DMS53 (cell line): ENCODE results near the gene KCNJ1.

Experiments
- DNase-seq: peaks from one replicate; lab custom pipeline; 2025; lab: John Stamatoyannopoulos, UW

The KCNJ1 gene

DNA sequence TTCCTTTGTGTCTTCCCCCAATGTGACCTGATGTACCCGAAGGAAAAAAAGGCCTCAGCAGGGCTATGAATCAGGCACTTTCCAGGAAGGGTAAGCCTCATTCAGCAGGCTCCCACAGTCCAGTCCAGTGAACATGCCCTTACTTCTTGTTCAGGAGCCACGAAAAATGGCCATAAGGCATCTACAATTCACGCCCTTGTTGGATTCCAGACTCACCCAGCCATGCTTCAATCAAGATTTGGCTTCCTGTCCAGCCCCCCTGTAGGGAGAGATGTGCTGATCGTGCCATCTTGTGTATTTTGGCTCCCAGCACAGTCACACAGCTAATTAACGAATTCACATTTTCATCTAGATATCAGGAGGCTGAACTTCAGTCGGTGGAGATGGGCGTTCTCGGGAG lies 14.1 kb upstream of the KCNJ1 start:
- no peak for DNase-seq

DNA sequence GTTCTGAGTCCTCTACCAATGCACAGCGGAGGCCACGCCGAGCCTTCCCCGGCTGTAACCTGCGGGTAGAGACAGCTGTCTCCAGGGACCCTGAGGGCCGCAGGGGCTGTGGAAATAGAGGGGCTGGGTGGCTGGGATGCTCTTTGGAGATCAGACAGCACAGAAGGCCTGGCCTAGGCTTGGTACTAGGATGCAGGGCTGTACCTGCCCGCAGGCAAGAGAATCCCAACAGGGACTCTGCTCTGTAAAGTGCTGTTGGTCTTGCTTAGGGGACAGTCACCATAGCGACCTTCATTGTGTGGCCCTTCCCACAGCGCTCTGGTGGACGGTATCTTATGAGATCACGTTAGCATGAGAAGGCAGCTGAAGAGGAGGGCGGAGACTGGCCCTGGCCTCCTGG lies 12.7 kb upstream of the KCNJ1 start:
- DNase-seq, result no peak

DNA sequence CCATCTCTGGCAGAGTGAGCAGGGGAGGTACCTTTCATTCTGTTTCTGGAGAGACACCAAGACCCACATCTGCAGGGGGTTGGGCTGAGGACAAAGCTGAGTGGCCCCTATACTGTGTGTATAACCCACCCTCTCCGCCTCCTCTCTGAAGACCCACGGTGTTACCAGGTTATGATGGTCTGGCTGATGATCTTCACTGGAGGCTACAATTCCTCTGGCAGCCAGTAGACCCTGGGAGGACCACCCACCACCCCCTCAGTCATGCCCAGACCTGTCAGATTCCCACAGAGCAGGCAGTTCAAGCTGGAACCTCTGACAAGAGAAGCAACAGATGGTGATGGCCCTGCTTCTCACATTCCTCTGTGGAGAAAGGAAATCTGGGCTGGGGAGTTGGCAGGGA lies 11.4 kb upstream of the KCNJ1 start:
- no peak for DNase-seq

DNA sequence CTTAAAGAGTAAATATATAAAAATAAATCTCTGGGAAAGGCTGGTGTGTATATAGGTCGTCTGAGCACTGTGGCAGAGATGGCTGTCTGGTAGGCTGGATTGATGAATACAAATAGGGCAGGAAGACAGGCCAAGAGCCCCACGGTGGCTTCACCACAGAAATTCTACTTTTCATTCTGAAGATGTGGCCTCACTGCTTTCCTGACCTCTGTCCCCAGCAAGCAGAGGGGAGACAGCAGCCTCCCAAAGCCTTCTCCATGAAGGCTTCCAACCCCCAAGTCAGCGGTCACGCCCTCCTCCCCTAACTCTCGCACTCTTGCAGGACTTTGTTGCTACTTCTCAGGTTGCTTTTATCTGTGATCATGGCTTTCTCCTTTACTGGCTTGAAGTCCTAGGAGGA lies 10.6 kb upstream of the KCNJ1 start:
- DNase-seq, result no peak

DNA sequence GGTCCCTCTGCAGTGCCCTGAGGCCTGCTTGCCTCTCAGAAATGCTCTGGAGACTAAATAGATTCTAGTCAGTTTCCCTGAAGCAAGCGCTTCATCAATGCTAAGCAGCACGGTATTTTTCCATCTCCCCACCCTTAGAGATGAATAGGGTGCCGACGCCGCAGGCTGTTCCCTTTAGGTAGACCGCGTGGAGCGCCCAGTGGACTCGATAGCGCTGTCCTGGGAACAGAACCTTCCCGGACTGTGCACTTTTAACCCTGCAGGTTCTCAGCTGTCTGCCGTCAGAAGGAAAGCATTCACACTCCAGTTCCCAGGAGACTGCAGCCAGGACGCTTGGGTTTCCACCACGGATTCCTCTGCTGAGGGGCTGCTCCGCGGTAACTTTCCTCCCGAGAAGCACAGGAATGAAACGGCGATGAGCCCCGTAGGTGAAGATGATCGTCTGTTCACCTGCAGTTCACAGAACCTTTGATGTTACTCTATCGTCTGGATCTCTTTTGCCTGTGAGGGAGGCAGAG lies 9.1 kb upstream of the KCNJ1 start:
- no peak for DNase-seq

DNA sequence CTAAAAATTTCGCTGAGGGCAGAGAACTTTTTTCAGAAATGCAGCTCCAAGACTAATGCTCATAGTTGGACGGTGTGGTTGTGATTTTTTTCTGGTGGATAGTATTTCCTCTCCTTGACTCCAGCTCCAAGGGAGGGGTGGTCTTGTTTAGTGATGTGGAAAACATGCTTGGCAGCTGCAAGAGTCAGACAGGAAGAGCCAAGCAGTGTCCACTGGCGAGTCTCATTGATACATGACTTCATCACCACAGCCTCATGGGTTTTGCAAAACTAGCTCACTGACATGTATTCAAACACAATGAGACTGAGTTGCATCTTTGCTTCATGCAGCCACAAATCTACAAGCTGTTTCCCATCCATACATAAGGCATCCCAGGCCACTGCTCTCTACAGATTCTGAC lies 7.3 kb upstream of the KCNJ1 start:
- DNase-seq, result no peak

DNA sequence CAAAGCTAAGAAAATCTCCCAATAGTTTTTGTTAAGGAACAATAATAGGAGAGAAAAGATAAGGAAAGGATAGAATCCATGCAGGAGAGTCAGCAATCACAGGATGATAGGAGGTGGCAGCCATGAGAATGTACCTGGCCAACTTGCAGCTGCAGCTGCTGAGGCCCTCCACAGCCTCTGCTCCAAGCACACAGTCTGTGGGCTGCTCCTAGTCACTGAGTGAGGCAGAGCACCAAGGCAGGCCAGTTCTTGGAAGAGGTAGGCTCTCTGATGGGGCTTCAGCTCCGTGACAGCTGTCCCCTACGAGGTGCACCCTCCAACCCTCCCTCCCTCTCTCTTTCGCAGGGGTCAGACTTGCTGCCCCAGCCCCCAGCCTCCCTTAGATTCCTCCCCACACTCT lies 5.5 kb upstream of the KCNJ1 start:
- no peak for DNase-seq

DNA sequence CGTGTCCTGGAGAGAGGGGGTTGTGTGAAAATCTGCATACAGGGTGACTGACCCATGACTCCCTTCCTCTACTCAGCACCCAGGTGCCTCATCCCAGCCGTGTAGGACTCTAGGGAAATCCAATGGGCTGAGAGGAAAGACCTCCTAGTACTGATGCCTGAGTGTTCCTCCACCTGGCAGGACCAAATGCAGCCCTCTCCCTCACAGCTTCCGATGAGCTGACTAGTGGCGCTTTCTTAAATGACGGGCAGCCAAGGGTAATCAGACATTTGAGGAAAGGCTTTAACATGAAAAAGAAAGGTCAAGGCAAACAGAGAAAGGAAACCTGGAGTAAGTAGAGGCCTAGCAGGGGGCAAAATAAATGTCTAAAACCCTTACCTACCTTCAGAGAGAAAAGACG lies 5.0 kb upstream of the KCNJ1 start:
- DNase-seq, result no peak

DNA sequence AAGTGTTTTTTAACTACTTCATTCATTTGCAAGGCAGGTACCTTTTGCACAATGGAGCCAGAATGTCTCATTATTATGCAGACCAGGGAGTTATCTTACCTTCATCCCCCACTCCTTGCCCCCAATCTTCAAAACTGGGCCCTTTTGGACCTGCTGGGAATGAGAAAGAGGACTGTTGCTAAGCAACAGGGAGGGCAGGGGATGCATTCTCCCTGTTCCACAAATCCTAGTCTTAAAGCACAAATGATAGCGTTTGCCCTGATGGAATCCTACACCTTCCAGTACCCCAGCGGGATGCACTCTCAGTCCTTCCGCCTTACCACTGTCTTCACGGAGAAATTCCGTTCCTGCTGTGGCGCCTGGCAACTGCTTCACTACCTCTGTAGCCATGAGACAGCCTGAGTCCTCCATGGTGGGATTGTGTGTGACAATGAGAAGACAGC lies 4.1 kb upstream of the KCNJ1 start:
- no peak for DNase-seq

DNA sequence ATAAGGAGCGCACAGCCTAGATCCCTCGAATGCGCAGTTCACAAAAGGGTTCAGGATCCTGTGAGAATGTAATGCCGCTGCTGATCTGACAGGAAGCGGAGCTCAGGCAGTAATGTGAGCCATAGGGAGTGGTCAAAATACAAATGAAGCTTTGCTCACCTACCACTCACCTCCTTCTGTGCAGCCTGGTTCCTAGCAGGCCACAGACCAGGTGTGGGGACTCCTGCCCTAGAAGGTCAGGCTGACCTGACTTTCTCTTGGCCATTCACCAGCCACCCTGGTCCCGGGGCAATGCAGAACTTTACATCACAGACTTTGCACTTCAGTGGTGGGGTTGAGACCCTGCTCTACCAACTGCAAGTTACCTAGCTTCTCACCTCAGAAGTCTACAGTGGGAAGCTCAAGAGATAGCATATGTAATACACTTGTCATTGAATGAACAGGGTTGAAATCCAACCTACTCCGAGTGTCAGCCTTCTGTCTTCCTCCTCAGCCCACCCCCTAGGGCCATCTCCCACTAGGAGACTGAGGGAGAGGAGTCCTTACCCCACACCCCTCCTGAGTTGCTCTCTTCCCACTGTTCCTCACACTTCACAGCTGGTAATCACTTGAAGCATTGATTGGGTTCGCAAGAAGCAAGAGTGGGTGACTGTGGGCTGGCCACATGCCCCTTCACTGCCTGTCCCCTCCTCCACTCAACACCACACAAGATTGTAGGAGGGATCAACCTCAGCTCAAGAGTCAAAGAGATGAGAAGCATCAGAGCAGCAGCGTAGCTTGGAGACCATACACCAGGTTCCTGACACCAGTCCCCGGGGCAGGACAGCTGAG lies 2.0 kb upstream of the KCNJ1 start:
- peak; percentile 19 for DNase-seq

DNA sequence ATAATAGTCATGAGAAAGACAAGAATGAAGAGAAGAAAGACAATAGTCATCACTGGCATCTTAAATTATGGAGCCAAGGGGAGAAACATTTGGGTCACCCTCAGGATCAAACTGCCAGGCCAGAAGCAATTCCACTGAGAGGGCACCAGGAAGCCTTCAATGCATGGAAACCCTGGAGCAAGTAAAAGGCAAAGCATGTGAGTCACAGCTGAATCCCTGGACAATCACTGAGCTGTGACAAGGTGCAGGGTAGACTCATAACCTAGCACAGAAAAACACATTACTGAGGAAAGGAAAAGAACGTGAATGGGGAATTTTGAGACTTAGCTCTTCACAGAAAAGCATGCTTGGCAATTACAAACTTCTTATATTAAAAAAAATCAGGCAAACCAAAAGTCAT lies 1.6 kb downstream of the KCNJ1 start:
- DNase-seq, result peak; percentile 54

DNA sequence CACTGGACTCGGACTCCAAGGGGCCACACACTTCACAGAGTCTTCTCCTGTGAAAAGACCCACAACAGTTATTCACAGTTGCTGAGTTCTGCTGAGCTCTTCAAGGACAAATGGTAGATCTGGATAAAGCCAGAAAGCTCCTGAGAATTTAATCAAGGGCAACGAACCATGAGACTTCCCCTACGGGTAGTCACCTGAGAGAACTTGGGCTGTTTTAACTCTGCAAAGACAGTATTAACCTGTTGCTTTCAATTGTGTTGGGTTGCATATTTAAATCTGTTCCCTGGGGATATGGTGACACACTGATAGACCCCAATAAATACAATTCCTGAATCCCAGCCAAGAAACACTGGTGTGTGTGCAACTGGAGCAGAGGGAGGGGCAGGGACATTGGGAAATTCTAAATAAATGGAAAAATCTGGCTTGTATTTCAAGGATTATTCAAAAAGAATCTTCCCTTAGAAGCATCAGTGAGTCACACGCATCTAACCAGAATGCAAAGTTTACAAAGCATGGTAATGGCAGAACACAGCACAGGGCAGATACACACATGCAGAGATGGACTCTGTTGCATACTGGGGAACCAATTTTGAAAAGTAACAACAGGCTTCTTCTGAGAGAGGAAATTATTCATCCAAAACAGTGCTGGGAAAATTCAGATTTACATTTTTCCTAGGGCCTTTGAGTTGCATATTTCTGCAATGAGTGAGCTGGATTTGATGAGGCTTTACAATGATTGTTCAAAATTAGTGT lies 4.0 kb downstream of the KCNJ1 start:
- DNase-seq, result peak; percentile 54

DNA sequence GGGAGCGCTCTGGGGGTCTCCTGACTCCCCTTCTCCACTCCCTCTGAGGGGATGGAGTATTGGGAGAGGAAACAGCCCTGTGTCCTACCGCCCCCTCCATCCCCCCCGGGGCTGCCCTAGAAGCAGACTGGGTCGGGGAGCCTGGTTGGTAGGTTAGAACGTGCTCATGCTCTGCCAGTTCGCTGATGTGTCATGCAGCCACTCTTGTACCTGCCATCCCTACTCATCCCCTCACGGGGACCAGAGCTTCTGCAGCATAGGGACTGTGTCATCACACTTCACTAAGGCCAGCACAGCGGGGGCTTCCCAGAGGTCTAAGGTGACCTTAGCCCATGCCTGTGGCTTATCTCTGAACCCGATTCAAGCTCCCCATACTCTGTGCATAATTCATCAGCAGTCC lies 4.7 kb downstream of the KCNJ1 start:
- peak; percentile 17 for DNase-seq

DNA sequence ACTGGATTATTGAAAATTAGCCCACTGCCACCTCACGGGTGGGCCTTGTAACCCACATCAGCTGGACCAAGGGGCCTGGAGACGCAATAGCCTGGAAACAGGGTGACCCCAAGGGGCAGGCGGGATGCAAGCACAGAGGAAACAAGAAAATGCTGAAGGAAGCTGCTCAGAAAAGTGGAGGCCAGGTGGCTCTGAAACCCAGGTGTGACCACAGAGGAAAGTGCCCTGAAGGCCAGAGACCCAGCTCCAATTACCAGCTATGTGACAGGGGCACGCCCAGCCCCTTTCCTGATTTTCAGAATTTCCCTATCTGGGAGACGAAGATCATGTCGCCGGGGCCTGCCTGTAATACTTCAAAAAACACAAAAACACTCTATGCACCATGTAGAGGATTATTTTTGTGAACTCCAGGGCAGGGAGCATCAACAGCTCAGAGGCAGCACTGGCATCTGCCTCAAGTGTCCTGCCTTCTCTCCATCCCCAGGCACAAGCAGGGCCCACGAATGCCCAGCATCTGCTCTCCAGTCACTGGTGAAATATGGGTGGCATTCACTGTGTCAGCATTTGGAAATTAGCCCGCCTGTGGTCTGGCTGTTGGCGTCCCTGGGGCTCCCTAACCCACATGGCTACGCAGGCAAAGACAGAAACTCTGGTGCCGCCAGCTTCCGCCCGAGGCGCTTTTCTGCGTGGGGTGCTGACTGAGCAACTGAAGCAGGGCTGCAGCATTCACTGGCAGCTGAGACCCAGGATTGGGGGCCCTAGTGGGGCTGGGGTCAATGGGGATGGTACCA lies 6.3 kb downstream of the KCNJ1 start:
- DNase-seq, result no peak

DNA sequence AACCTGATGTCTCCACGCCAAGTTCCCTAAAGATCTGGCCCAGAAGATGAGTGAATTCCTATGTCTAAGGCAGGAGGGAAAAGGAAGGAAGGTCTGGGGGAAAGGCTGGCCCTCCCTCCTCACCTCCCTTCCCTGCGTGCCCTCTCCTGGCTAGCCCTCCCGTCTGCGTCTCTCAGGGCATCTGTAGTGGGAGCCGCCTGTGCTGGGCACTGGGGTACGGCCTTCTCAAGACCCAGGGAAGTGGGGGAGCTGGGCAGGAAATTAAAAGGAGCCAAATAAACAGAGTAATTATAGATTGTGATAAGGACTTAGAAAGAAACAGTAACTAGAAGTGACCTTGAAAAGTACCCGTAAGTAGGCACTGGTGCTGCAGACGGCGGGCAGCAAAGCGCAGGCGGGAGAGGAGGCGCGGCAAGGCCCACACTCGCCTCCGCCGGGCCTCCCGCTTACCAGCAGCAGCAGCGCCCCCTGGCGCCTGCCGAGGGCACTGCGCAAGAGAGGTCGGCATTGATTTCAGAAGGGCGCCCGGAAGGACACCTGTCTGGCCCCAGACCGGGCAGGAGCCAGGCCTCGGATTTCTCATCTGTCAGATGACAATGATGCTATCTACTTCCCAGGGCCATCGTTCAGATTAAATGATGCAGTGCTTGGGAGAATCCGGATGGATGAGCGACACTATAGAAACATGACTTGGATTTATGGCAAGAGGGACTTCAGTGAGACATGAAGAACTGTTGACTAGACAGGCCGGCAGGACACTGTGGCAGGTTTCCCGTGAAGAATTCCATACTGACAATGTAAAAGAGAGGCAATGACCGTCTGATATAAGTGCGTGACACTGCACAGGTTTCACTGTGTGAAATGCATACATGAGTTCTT lies 7.3 kb downstream of the KCNJ1 start:
- DNase-seq, result peak; percentile 88

DNA sequence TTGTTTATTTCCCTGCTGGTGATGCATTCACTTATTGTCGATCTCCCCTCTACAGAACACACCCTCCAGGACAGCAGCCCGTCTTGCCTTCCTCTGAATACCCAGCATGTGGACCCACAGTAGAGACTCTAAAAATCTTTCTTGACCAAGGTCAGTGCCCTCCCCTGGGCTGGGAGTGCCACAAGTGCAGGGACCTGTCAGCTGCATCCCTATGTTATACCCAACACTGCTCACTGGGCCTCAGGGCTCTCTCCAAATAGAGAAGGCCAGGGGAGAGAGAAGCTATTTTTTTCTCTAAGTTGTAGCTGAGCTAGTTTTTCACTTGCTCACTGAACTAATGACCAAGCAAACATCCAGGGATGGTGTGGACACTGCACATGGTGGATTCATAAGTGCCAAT lies 9.8 kb downstream of the KCNJ1 start:
- DNase-seq, result peak; percentile 15

DNA sequence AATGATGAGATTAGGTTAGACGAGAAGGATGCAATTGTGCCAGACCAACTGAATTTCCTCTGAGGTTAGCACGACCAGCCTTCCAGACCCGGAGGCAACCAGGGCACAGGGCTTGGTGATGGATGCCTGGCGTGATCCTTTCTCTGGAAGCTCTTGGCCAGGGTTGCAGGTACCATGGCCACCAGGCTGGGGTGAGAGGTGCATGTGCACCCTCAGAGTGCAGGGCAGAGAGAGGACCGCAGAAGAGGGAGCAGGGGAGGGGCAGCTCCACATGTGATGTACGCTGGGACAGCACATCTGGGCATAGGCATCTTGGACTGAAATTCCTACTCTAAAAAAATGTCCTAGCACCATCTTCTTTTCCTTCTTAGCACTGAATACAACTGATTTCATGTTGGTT lies 10.9 kb downstream of the KCNJ1 start:
- DNase-seq, result no peak

DNA sequence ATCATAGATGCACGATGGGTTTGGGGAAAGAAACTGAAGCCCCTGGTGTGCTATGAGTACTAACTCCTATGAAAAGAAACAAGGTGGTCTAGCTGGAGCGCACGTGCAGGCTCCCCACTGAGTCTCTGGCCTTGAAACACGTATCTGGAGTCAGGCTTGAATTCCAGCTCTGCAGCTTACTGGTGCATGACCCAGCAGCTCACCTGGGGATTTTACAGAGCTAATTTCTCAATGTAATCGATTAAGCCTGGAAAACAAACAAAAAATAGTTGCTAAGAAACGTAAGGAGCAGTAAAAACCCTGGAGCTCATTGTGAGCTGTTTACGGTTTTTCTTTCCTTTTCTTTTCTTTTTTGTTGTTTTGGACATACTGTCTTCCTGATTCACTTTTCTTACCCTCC lies 12.3 kb downstream of the KCNJ1 start:
- DNase-seq, result no peak

DNA sequence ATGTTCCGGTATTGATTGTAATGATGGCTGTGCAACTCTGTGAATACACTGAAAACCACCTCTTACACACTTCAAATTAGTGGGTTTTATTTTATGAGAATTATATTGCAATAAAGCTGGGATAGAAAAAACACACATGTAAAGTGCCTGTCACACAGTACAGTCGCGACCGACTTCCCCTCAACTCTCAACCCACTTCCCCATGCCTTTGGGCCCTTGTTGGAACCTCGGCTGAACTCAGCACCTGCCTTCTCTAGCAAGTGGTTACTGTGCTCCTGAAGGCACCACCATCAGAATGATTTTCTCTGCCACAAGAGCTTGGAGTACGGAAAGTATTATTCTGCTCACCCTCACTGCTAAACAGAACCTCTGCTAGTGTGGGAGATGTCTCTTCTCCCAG lies 13.5 kb downstream of the KCNJ1 start:
- no peak for DNase-seq

DNA sequence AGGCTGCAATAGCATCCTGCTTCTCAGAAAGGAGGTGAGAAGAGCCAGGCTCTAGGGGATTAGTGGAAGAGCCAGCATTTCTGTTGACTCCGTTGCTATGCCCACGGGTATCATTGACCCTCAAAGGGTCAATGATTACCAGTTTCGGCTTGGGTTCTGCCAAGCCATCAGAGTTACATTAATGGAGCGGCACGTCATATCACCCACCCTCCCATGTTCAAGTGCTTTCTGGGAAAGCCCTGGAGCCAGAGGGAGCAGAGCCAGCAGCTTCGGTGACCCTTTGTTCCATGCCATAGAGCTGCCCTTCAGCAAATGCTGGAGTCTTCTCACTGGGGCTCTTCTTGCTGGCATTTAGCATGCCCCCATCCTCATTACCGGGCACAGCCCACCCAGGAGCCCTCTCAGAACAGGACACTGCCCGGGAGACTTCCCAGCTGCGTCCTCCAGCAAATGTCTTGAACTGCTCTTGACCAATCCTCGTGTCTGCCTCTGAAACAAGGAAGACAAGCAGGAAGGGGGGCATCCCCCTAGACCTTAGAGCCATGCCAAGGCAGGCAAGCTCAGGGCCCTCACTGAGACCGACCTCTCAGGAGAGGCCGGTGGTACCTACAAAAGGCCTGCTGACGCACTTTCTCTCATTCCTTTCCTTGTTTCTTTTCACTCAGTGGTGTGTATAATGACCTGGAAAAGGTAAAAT lies 14.6 kb downstream of the KCNJ1 start:
- DNase-seq, result peak; percentile 9
